Suprapubic skin (tissue), 4 donors: ENCODE results near the gene ICAM2.

Source experiments
- CTCF ChIP-seq, 2 donors: fragments of 200-600 bp in 1 of 2; fragments of 450-650 bp in 1 of 2; sonication (generic) in 1 of 2; IDR thresholded peaks; one replicate each; pipeline ENCODE4 v1.5.1; 2016 to 2019; ENCODE audit warnings: antibody characterized with exemption in 2 of 2, mild to moderate bottlenecking in 1 of 2, moderate library complexity in 1 of 2
- EP300 ChIP-seq: sonication (generic); formaldehyde crosslinking; IDR thresholded peaks from one replicate; pipeline ENCODE4 v1.6.1; 2017; ENCODE audit warnings: antibody characterized with exemption
- POLR2A ChIP-seq, 2 donors: fragments of 450-650 bp; IDR thresholded peaks; one replicate each; pipeline ENCODE4 v1.6.1; 2017; ENCODE audit warnings: antibody characterized with exemption in 2 of 2, mild to moderate bottlenecking in 2 of 2, moderate library complexity in 2 of 2
- POLR2AphosphoS5 ChIP-seq, 3 donors: sonication (generic); formaldehyde crosslinking; IDR thresholded peaks; one replicate each; pipeline ENCODE4 v1.6.1; 2017; ENCODE audit warnings: antibody characterized with exemption in 3 of 3

- no peak for TF ChIP-seq POLR2AphosphoS5 (IDR thresholded peaks at IDR 0.05)
- no peak for TF ChIP-seq EP300
- TF ChIP-seq CTCF (IDR thresholded peaks at IDR 0.05), result no peak
- TF ChIP-seq POLR2A (IDR thresholded peaks at IDR 0.05), result no peak
Observed at GRCh38 chr17:64015447-64015846, 5.0 kb downstream of the ICAM2 start.
